ENCODE data around the gene GFRA3.

GRCh38 chr5:138213161-138214029 lies 61.0 kb downstream of the GFRA3 start, which contains the start of gene CDC23:
- no peak for TF ChIP-seq CTCF (IDR thresholded peaks at IDR 0.05; ENCODE audit: insufficient read depth, low read length)
- no peak for TF ChIP-seq REST (IDR thresholded peaks at IDR 0.05; ENCODE audit: insufficient replicate concordance, low read depth)
- TF ChIP-seq POLR2AphosphoS5 (IDR thresholded peaks at IDR 0.05; ENCODE audit: low read depth): peak; percentile 50; the same call in 1 of the 2 replicates
- no peak for TF ChIP-seq GABPA (IDR thresholded peaks at IDR 0.05; ENCODE audit: low read depth)
- no peak for TF ChIP-seq SPI1 (IDR thresholded peaks at IDR 0.05; ENCODE audit: borderline replicate concordance, low read depth)
